Left lung (tissue), 10 donors: ENCODE measurements around the gene EIF4B. TPM values are rescaled to one million over a fixed set of nuclear protein-coding genes. Genes with fewer than 3 reads are reported as not detected.

Experiments used
- ATAC-seq: fragments of 200-7000 bp; cut with Tn5 transposase; one replicate; pipeline ENCODE4 v1.9.1; 2020; ENCODE audit warnings: moderate library complexity
- DNase-seq, 4 donors: peaks; one replicate each; pipeline ENCODE4 v3.0.0-alpha.2; 2013 to 2020
- H3K27ac ChIP-seq, 2 donors: fragments of 200-600 bp; sonication (generic) in 1 of 2; one replicate each; pipeline versions ENCODE4 v1.5.0 to v1.8.0; 2020 to 2021
- H3K27me3 ChIP-seq, 2 donors: fragments of 200-600 bp; sonication (generic) in 1 of 2; one replicate each; pipeline versions ENCODE4 v1.5.0 to v1.8.0; 2020 to 2021
- H3K36me3 ChIP-seq, 2 donors: fragments of 200-600 bp; sonication (generic) in 1 of 2; one replicate each; pipeline versions ENCODE4 v1.5.0 to v1.8.0; 2020 to 2021
- H3K4me1 ChIP-seq, 2 donors: fragments of 200-600 bp; one replicate each; pipeline ENCODE4 v1.8.0; 2021
- H3K4me3 ChIP-seq, 2 donors: fragments of 200-600 bp; sonication (generic) in 1 of 2; one replicate each; pipeline versions ENCODE4 v1.5.0 to v1.8.0; 2020 to 2021; ENCODE audit warnings: mild to moderate bottlenecking in 1 of 2
- H3K9me3 ChIP-seq, 2 donors: fragments of 200-600 bp; sonication (generic) in 1 of 2; one replicate each; pipeline versions ENCODE4 v1.5.0 to v1.8.0; 2020 to 2021
- CTCF ChIP-seq, 2 donors: fragments of 200-600 bp; sonication (generic) in 1 of 2; IDR thresholded peaks; one replicate each; pipeline versions ENCODE4 v1.5.0 to v1.8.0; 2021; ENCODE audit warnings: antibody characterized with exemption in 2 of 2
- intact Hi-C, 2 donors: fragments of 100-400 bp; cut with DNase I; formaldehyde crosslinking; loops; one replicate each; pipeline versions ENCODE4 v1.11.2 to v1.14.2; 2022
- microRNA-seq, 2 donors: library from miRNA; unstranded; fragments of <30 nt; microRNA quantifications; one replicate each; pipeline ENCODE4, GENCODE V29; 2019
- polyA plus RNA-seq, 6 donors: library from polyadenylated mRNA; unstranded; fragments of 120-200 nt; gene quantifications; one replicate each; pipeline ENCODE4 v1.2.1, GENCODE V29; 2013; ENCODE audit not compliant: insufficient read length in 6 of 6
- total RNA-seq, 2 donors: library from RNA; stranded (reverse); fragmentation: NEBNext Ultra II Directional; extraction: Animal tissue kit (Norgen Biotek cat#: 25700); gene quantifications; one replicate each; pipeline ENCODE4 v1.2.1, GENCODE V29; 2021
- donor health status: DM: no; HTN: yes; CAD: no.
- donor health status: DM: no; HTN: no; CAD: no.

The EIF4B gene
- total and polyA plus RNA-seq, 8 donors, result 326 to 581 (median 515) TPM

GRCh38 chr12:53082637-53083175 is 76.5 kb downstream of the EIF4B start:
- no peak for TF ChIP-seq CTCF (IDR thresholded peaks at IDR 0.05)
- no peaks in the 10 kb centered on the region for H3K36me3 ChIP-seq
- H3K9me3 ChIP-seq, result no peaks in the 10 kb centered on the region
- H3K27ac ChIP-seq, result no peak overlapping the region
- intact Hi-C loops, result no loop called here
- no peak overlapping the region for H3K4me3 ChIP-seq
- no peaks in the 10 kb centered on the region for H3K27me3 ChIP-seq
- no peak for DNase-seq
- no peak for ATAC-seq
- H3K4me1 ChIP-seq, result peaks cover 12 to 22% of the 10 kb centered on the region in 2 donors

GRCh38 chr12:53086361-53086760 is 80.1 kb downstream of the EIF4B start:
- DNase-seq (no peak), ATAC-seq (no peak)
- no peak for TF ChIP-seq CTCF (IDR thresholded peaks at IDR 0.05)
- H3K9me3 ChIP-seq, result no peaks in the 10 kb centered on the region
- no peak overlapping the region for H3K27ac ChIP-seq
- H3K4me3 ChIP-seq, result no peak overlapping the region
- H3K36me3 ChIP-seq, result no peaks in the 10 kb centered on the region
- intact Hi-C loops, result no loop called here
- no peaks in the 10 kb centered on the region for H3K4me1 ChIP-seq
- H3K27me3 ChIP-seq, result no peaks in the 10 kb centered on the region

GRCh38 chr12:53090105-53090504 is 83.8 kb downstream of the EIF4B start:
- no peaks in the 10 kb centered on the region for H3K9me3 ChIP-seq
- intact Hi-C loops, result no loop called here
- H3K4me3 ChIP-seq, result no peak overlapping the region
- no peaks in the 10 kb centered on the region for H3K27me3 ChIP-seq
- no peak for ATAC-seq
- no peak for DNase-seq
- no peaks in the 10 kb centered on the region for H3K36me3 ChIP-seq
- peaks cover 0 to 3% of the 10 kb centered on the region in 2 donors for H3K4me1 ChIP-seq
- TF ChIP-seq CTCF (IDR thresholded peaks at IDR 0.05), result no peak
- no peak overlapping the region for H3K27ac ChIP-seq

GRCh38 chr12:53090554-53090953 is 84.3 kb downstream of the EIF4B start:
- TF ChIP-seq CTCF (IDR thresholded peaks at IDR 0.05), result no peak
- no peak overlapping the region for H3K4me3 ChIP-seq
- no peaks in the 10 kb centered on the region for H3K36me3 ChIP-seq
- ATAC-seq (no peak), DNase-seq (no peak)
- peaks cover 0 to 3% of the 10 kb centered on the region in 2 donors for H3K4me1 ChIP-seq
- H3K27me3 ChIP-seq, result no peaks in the 10 kb centered on the region
- intact Hi-C loops, result no loop called here
- H3K27ac ChIP-seq, result no peak overlapping the region
- no peaks in the 10 kb centered on the region for H3K9me3 ChIP-seq

- Histone ChIP-seq H3K27ac (no peak overlapping the region), H3K4me3 (no peak overlapping the region), H3K36me3 (no peaks in the 10 kb centered on the region), H3K4me1 (peaks cover 0 to 13% of the 10 kb centered on the region in 2 donors), H3K27me3 (peaks cover 0 to 9% of the 10 kb centered on the region in 2 donors), H3K9me3 (no peaks in the 10 kb centered on the region)
- intact Hi-C loops, result no loop called here
- ATAC-seq (no peak), DNase-seq (no peak)
- TF ChIP-seq CTCF (IDR thresholded peaks at IDR 0.05), result no peak
These were observed 85.5 kb downstream of the EIF4B start for GRCh38 chr12:53091756-53092155.

Small RNAs within 50 kb of the gene (microRNA-seq; reads per million reads assigned to microRNA genes)
- 0.34 to 1.6 reads per million in 2 donors for gene MIR6757

Other genes starting within 250 kb of the EIF4B start
- gene KRT76, start 229.1 kb upstream of the EIF4B start, total RNA-seq, result not detected
- gene KRT76, start 229.1 kb upstream of the EIF4B start, polyA plus RNA-seq, result not detected
- not detected for gene KRT3, start 210.3 kb upstream of the EIF4B start, total RNA-seq
- gene KRT3, start 210.3 kb upstream of the EIF4B start, polyA plus RNA-seq, result not detected
- 1 to 10 TPM in 1 of 2 donors, under 1 TPM in 1; 0.47 to 9.4 TPM for gene KRT4, start 192.3 kb upstream of the EIF4B start, total RNA-seq
- 1 to 10 TPM; 1.2 to 6.1 (median 2.6) TPM for gene KRT4, start 192.3 kb upstream of the EIF4B start, polyA plus RNA-seq
- under 1 TPM; 0.32 to 0.58 TPM for gene KRT79, start 172.1 kb upstream of the EIF4B start, total RNA-seq
- gene KRT79, start 172.1 kb upstream of the EIF4B start, polyA plus RNA-seq, result not detected
- gene KRT78, start 157.5 kb upstream of the EIF4B start, total RNA-seq, result not detected
- gene KRT78, start 157.5 kb upstream of the EIF4B start, polyA plus RNA-seq, result under 1 TPM in 3 of 6 donors, not detected in 3; 0.14 to 0.21 (median 0.14) TPM
- 1,000 to 10,000 TPM in 1 of 2 donors, 100 to 1,000 TPM in 1; 583 to 1,126 TPM for gene KRT8, start 101.4 kb upstream of the EIF4B start, total RNA-seq
- 100 to 1,000 TPM; 159 to 252 (median 185) TPM for gene KRT8, start 101.4 kb upstream of the EIF4B start, polyA plus RNA-seq
- gene KRT18, start 57.3 kb upstream of the EIF4B start, total RNA-seq, result 100 to 1,000 TPM; 447 to 667 TPM
- gene KRT18, start 57.3 kb upstream of the EIF4B start, polyA plus RNA-seq, result 100 to 1,000 TPM; 104 to 155 (median 118) TPM
- 100 to 1,000 TPM; 112 to 129 TPM for gene TNS2, start 43.6 kb downstream of the EIF4B start, total RNA-seq
- gene TNS2, start 43.6 kb downstream of the EIF4B start, polyA plus RNA-seq, result 100 to 1,000 TPM; 101 to 164 (median 117) TPM
- 10 to 100 TPM; 36.4 to 41.4 TPM for gene SPRYD3, start 72.9 kb downstream of the EIF4B start, total RNA-seq
- 10 to 100 TPM; 14.2 to 19.3 (median 17.0) TPM for gene SPRYD3, start 72.9 kb downstream of the EIF4B start, polyA plus RNA-seq
- gene IGFBP6, start 91.2 kb downstream of the EIF4B start, total RNA-seq, result 10 to 100 TPM; 25.4 to 29.1 TPM
- gene IGFBP6, start 91.2 kb downstream of the EIF4B start, polyA plus RNA-seq, result 10 to 100 TPM; 15.4 to 23.8 (median 22.2) TPM
- gene SOAT2, start 97.0 kb downstream of the EIF4B start, total RNA-seq, result not detected
- under 1 TPM; 0.13 to 0.42 (median 0.19) TPM for gene SOAT2, start 97.0 kb downstream of the EIF4B start, polyA plus RNA-seq
- gene ZNF740, start 174.3 kb downstream of the EIF4B start, total RNA-seq, result 10 to 100 TPM; 34.6 to 39.2 TPM
- 10 to 100 TPM; 59.2 to 67.4 (median 65.2) TPM for gene ZNF740, start 174.3 kb downstream of the EIF4B start, polyA plus RNA-seq
- 10 to 100 TPM; 33.1 to 36.3 TPM for gene CSAD, start 174.5 kb downstream of the EIF4B start, total RNA-seq
- gene CSAD, start 174.5 kb downstream of the EIF4B start, polyA plus RNA-seq, result 100 to 1,000 TPM in 2 of 6 donors, 10 to 100 TPM in 4; 71.5 to 109 (median 97.0) TPM
- gene ITGB7, start 200.8 kb downstream of the EIF4B start, total RNA-seq, result 10 to 100 TPM in 1 of 2 donors, 1 to 10 TPM in 1; 3.8 to 10.9 TPM
- 1 to 10 TPM; 1.1 to 2.8 (median 1.7) TPM for gene ITGB7, start 200.8 kb downstream of the EIF4B start, polyA plus RNA-seq
- 10 to 100 TPM; 38.2 to 38.6 TPM for gene RARG, start 225.8 kb downstream of the EIF4B start, total RNA-seq
- 10 to 100 TPM; 43.1 to 62.5 (median 47.7) TPM for gene RARG, start 225.8 kb downstream of the EIF4B start, polyA plus RNA-seq